ENCODE data around the gene BLOC1S2.
"Not testable (repeated sequence)": the region's sequence is repeated elsewhere in the genome, so short reads cannot be mapped to it uniquely, and the experiment has no call there.

Gene BLOC1S2

GRCh38 chr10:100286051-100287033 is at the start of gene BLOC1S2:
Gene BLOC1S2 (minus strand): TSS chr10:100286680. CDS start chr10:100286659, 21 bp downstream.
- DNase-seq = peak; percentile 83 to 98 (median 88)
- intact Hi-C loops (cut with DNase I) = loop anchor here (5.0 kb wide), 1 partner anchor 56 kb away; no protein-coding TSS in a partner anchor

- DNase-seq = no peak
- intact Hi-C loops (cut with DNase I) = no loop called here
Measured at GRCh38 chr10:100334762-100335161, 48.3 kb upstream of the BLOC1S2 start.

GRCh38 chr10:100333661-100334440 is 47.4 kb upstream of the BLOC1S2 start:
- DNase-seq = no peak
- intact Hi-C loops (cut with DNase I) = no loop called here

GRCh38 chr10:100333106-100333505 is 46.6 kb upstream of the BLOC1S2 start:
- intact Hi-C loops (cut with DNase I) = no loop called here
- no peak for DNase-seq

GRCh38 chr10:100330079-100330478 is 43.6 kb upstream of the BLOC1S2 start, which contains the start of gene PKD2L1:
Gene PKD2L1 (minus strand): TSS chr10:100330228. CDS start chr10:100330103, 125 bp downstream.
- DNase-seq = no peak
- intact Hi-C loops (cut with DNase I) = no loop called here

GRCh38 chr10:100328198-100328597 is 41.7 kb upstream of the BLOC1S2 start:
- intact Hi-C loops (cut with DNase I) = no loop called here

GRCh38 chr10:100327718-100328009 is 41.2 kb upstream of the BLOC1S2 start:
- no peak for DNase-seq
- intact Hi-C loops (cut with DNase I) = no loop called here

More at GRCh38 chr10:100328198-100328597, 41.7 kb upstream of the BLOC1S2 start:
- DNase-seq = no peak

- DNase-seq = peak in 4 of 10 donors; percentile 29 to 86 (median 66)
- intact Hi-C loops (cut with DNase I) = no loop called here
Measured at GRCh38 chr10:100327007-100327717, 40.7 kb upstream of the BLOC1S2 start.

GRCh38 chr10:100325158-100325557 is 38.7 kb upstream of the BLOC1S2 start:
- intact Hi-C loops (cut with DNase I) = no loop called here
- DNase-seq = no peak

GRCh38 chr10:100319707-100320402 is 33.4 kb upstream of the BLOC1S2 start:
- DNase-seq = no peak

GRCh38 chr10:100318207-100318606 is 31.7 kb upstream of the BLOC1S2 start:
- intact Hi-C loops (cut with DNase I) = no loop called here

More at GRCh38 chr10:100319707-100320402, 33.4 kb upstream of the BLOC1S2 start:
- intact Hi-C loops (cut with DNase I) = no loop called here

GRCh38 chr10:100315615-100316014 is 29.1 kb upstream of the BLOC1S2 start:
- intact Hi-C loops (cut with DNase I) = no loop called here
- no peak for DNase-seq

More at GRCh38 chr10:100318207-100318606, 31.7 kb upstream of the BLOC1S2 start:
- no peak for DNase-seq

GRCh38 chr10:100311298-100311697 is 24.8 kb upstream of the BLOC1S2 start:
- no peak for DNase-seq
- intact Hi-C loops (cut with DNase I) = no loop called here

GRCh38 chr10:100307684-100308083 is 21.2 kb upstream of the BLOC1S2 start:
- no peak for DNase-seq
- intact Hi-C loops (cut with DNase I) = no loop called here

- intact Hi-C loops (cut with DNase I) = no loop called here
- no peak for DNase-seq
Measured at GRCh38 chr10:100306861-100307260, 20.4 kb upstream of the BLOC1S2 start.

- intact Hi-C loops (cut with DNase I) = no loop called here
- no peak for DNase-seq
Measured at GRCh38 chr10:100304414-100304813, 17.9 kb upstream of the BLOC1S2 start.

GRCh38 chr10:100303724-100304319 is 17.3 kb upstream of the BLOC1S2 start:
- DNase-seq = no peak
- intact Hi-C loops (cut with DNase I) = loop anchor here (1.0 kb wide), 1 partner anchor 129 kb away; no protein-coding TSS in a partner anchor

- intact Hi-C loops (cut with DNase I); DNase-seq: not testable (repeated sequence)
Measured at GRCh38 chr10:100301123-100301522, 14.6 kb upstream of the BLOC1S2 start.

- intact Hi-C loops (cut with DNase I) = no loop called here
- DNase-seq = no peak
Measured at GRCh38 chr10:100297242-100297641, 10.8 kb upstream of the BLOC1S2 start.

All from posterior cingulate gyrus (tissue), 11 donors.